Head of caudate nucleus (tissue), 42 donors: ENCODE measurements around the gene TLR9.

Experiments used
- DNase-seq, 42 donors: peaks; one replicate each; pipeline versions ENCODE4 v3.0.0 to v3.0.0-alpha.2; 2020 to 2021; ENCODE audit warnings: mixed read lengths in 7 of 42
- intact Hi-C: fragments of 100-400 bp; cut with DNase I; formaldehyde crosslinking; loops from one replicate; pipeline ENCODE4 v1.15.0; 2022

TLR9 gene

GRCh38 chr3:52248165-52248541 is 22.7 kb upstream of the TLR9 start:
- peak in 3 of 42 donors; percentile 11 to 27 (median 26) for DNase-seq
- intact Hi-C loops, result no loop called here

GRCh38 chr3:52247409-52248164 is 22.1 kb upstream of the TLR9 start:
- intact Hi-C loops, result no loop called here
- DNase-seq, result peak in 3 of 42 donors; percentile 8 to 26 (median 14)

DNA sequence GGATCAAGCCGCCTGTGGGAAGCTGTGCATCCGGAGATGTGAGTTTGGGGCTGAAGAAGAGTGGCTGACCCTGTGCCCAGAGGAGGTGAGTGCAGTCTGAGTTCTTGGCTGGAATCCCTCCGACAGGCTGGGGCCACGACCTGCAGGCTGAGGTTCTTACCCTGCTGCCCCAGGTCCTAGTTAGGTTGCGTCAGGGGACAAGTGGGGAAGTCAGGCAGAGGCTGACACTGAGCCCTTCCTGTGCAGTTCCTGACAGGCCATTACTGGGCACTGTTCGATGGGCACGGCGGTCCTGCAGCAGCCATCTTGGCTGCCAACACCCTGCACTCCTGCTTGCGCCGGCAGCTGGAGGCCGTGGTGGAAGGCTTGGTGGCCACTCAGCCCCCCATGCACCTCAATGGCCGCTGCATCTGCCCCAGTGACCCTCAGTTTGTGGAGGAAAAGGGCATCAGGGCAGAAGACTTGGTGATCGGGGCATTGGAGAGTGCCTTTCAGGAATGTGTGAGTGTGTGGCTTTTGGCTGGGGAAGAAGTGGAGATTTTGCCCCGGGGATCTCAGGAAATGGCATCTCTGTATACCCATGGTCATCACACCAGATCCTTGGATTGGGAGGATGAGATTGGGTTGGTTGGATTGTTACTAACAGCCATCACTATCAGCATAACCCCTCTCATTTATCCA is 21.4 kb upstream of the TLR9 start:
- intact Hi-C loops, result no loop called here
- DNase-seq, result peak in 5 of 42 donors; percentile 19 to 44 (median 33)

GRCh38 chr3:52246264-52246620 is 20.8 kb upstream of the TLR9 start:
- no peak for DNase-seq
- intact Hi-C loops, result no loop called here

DNA sequence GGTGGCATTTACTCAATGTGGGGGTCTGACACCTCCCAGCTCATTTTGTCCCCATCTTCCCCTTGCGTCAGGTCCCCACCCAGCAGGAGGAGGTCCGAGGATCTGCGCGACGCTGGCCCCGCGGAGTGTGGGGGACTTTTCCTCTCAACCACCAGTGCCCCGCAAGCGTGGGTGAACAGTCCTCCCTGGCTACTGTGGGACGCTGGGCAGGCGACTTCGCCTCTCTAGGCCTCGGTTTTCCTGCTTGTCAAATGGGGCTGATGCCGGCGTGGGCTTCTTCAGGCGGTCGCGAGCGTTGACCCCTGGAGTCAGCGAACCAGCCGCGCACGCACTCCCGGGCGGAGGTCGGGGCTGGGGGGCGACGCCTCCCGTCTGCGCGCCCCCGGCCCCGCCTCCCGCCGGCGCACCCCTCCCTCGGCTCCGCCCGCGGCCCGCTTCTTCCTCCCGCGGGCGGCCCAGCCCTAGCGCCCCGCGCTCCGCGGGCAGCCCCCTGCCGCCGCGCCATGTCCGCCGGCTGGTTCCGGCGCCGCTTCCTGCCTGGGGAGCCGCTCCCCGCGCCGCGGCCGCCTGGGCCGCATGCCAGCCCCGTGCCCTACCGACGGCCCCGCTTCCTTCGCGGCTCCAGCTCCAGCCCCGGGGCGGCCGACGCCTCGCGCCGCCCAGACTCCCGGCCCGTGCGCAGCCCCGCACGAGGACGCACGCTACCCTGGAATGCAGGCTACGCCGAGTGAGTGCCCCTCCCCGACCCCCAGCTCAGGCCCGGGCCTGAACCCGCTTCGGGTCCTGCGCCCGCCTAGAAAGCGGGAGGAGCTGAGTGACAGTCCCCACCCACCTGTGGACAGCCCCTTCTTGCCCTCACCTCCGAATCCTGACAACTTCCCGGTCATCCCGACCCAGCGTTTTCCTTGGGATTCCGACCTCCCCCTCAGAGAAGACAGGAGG is 20.1 kb upstream of the TLR9 start, which contains the start of gene PPM1M:
Gene PPM1M, plus strand, starts transcription at position 438 of the 942 bp plus-strand sequence. Its CDS starts 66 bp downstream, at position 504.
- DNase-seq, result peak in 17 of 42 donors; percentile 17 to 62 (median 37)

GRCh38 chr3:52243791-52244628 is 18.6 kb upstream of the TLR9 start:
- DNase-seq, result peak in 11 of 42 donors; percentile 5 to 51 (median 36)
- intact Hi-C loops, result no loop called here

More for the DNA sequence above, 20.1 kb upstream of the TLR9 start, which contains the start of gene PPM1M:
- intact Hi-C loops, result no loop called here

DNA sequence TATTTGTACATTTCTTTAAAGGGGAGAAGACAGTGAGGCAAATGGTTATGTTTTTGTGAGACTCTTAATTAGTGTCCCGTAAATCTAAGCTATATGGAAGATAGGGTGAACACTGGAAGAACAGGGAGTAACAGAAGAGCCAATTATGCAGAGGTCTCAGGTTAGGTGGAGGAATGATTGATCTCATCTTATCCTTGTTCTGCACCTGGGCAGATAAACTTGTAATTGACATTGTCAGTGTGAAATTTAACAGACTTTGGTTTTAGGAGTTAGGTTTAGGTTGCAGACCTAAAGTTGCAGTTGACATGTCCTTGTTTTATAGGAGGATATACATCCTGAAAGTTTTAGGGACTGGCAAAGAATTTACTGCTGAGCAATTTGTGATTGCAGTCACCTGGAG is 16.6 kb upstream of the TLR9 start:
- no peak for DNase-seq
- intact Hi-C loops, result no loop called here

- intact Hi-C loops, result no loop called here
- peak in 1 of 42 donors; percentile 11 for DNase-seq
Measured at GRCh38 chr3:52240886-52241370, 15.5 kb upstream of the TLR9 start.

DNA sequence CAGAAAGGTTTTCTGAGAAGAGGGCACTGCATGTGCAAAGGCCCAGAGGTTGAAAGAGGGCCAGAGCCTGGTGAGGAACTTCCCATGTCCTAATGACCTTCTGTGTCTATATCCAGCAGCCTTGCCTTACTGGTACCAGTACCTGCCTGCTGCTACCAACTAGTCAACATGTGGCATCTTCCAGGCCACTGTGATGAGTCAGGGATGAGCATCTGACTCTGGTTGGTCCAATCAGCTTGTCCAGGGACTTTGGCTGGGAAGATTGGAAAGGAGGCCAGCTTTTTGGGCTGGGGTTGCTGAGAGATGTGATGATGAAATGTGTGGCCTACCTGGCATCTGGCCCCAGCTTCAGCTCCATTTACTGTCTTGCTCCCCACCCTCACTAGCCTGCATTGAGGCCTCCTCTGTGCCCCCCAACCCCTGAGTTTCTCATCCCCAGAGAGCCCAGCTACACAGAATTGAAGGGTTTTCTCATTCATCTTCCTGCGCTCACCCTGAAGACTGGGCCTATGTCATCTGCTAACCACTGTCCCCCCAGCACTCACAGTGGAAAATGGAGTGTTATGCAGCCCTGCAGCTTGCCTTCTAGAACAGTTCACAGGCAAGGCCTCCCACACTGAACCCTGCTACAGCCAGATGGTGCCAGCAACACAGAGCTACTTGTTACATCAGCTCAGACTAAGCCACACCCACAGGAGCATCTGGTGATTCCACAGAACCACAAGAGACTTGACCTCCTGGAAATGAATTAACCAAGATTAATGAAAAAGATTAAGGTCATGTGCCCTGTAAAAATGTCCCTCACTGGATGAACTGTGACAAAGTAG is 14.8 kb upstream of the TLR9 start:
- intact Hi-C loops, result no loop called here
- DNase-seq, result peak in 30 of 42 donors; percentile 26 to 78 (median 59)

DNA sequence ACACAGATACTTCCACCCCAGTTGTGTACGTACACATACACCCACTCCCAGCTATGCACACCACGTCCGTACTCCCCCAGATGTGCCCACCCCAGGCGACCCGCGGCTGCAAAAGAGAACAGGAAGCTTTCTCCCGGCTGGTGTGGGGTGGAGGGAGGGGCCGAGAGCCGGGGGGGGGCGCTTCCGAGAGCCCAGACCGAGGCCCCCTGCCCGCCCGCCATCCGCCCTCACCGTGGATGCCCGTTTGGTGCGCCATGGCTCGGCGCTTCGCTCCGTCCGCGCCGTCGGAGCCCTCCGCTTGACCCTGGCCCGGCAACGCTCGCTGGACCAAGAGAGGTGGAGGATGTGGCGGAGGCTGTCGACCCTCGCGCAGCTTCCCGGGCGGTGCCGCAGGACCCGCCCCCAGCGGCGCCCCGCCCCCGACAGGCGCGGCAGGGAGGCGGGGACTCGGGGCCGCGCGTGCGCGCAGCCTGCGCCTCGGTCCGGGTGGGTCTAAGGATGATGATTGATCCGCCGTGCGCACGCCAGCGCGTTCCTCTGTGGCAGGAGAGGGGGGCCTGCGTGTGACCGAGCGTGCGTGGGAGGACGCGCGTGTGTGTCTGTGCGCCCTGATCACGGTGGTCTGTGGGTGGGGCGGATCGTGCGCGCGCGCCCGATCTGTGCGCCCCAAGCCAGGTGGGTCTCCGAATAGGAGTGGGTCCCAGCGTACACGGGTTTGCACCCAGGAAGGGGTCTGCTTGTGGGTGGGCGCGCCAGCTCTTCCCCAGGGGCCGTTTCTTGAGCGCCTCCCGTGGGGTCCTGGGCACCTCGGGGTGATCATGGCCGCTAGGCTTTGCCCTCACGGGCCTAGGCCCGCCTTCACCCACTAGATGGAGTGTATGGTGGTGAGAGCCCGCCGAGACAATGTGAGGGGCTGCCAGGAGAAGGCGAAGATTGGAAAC is 13.6 kb upstream of the TLR9 start, which contains the start of gene TWF2:
Gene TWF2, minus strand, starts transcription at position 398 of the 941 bp plus-strand sequence. Its CDS starts 142 bp downstream, at position 256.
- DNase-seq, result peak; percentile 75 to 95 (median 89)
- intact Hi-C loops, result loop anchor here (5.0 kb wide), 2 partner anchors 38 to 42 kb away; partner anchors contain the start of genes ALAS1 and WDR82

- intact Hi-C loops, result loop anchor here (5.0 kb wide), 2 partner anchors 39 to 41 kb away; partner anchors contain the start of genes ALAS1 and WDR82
- DNase-seq, result peak in 2 of 42 donors; percentile 15 to 22
Measured at GRCh38 chr3:52238193-52238760, 12.8 kb upstream of the TLR9 start.

DNA sequence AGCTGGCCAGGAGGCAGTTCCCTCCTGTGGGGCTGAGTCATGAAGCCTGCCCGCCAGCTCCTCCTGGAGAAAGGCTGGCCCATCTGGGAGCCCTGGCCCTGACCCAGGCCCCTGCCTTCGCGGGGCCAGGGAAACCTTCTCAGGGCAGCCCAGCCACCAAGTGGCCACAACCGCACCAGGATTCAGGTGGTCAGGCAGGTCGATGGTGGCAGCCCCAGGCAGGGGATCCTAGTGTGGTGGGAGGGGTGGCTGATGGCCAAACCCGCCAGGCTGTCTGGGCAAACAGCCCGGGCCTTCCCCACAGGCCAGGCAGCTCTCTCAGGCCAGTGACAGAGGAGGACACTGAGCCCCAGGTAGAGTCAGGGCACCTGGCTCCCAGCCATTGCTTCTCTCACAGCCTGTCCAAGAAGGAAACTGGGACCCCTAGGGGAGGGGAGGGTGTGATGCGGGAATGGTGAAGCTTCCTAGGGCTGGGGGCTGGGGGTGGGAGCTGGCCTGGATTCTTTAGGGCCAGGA is 12.3 kb upstream of the TLR9 start:
- peak in 37 of 42 donors; percentile 46 to 89 (median 64) for DNase-seq
- intact Hi-C loops, result loop anchor here (5.0 kb wide), 2 partner anchors 40 kb away; partner anchors contain the start of genes ALAS1 and WDR82

DNA sequence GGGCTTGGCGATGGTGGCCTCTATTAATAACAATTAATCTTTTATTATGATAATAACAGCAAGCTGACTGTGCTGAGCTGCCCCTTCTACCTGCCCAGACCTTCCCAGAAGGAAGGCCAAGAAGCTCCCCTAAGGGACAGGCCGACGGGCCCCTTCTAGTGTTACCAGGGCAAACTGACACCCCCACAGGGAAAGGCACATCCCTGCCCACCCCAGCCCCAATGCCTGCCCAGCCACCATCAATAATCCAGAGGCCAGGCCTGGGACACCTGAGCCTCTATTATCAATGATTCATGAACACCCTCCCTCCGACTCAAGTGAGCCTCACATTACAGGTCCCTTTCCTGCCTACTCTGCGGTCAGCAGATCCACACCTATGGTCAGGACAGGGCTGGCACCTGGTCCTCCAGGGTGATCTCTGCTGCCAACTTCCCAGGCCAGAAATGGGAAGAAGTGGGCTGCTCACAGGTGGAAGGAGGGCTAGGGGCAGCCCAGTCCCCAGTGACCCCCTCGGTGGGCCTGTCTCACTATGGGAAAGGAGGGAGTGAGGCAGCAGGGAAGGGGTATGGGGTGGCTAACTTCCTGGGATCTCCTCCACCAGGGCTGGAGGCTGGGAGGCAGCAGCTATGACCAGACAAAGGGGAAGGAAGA is 11.7 kb upstream of the TLR9 start:
- DNase-seq, result peak in 1 of 42 donors; percentile 21
- intact Hi-C loops, result loop anchor here (5.0 kb wide), 2 partner anchors 40 kb away; partner anchors contain the start of genes ALAS1 and WDR82

GRCh38 chr3:52236424-52236886 is 11.0 kb upstream of the TLR9 start:
- intact Hi-C loops, result loop anchor here (5.0 kb wide), 2 partner anchors 39 to 41 kb away; partner anchors contain the start of genes ALAS1 and WDR82
- DNase-seq, result no peak
